Astrocyte (in vitro differentiated cells and primary cell): ENCODE results near the gene PARD3B. TPM values are rescaled to one million over a fixed set of nuclear protein-coding genes. Genes with fewer than 3 reads are reported as not detected.

Source experiments
- DNase-seq: peaks from one replicate; pipeline ENCODE4 v3.0.0-alpha.2; 2010; ENCODE audit warnings: low read depth
- FAIRE-seq: peaks from 2 replicates; lab custom pipeline; 2011; peaks lifted over from hg19 to GRCh38; lab: Jason Lieb, UNC
- H2AFZ ChIP-seq: 2 replicates; pipeline ENCODE4 v1.6.0; 2012; ENCODE audit warnings: low read depth, low read length, inconsistent platforms
- H3K27ac ChIP-seq: 2 replicates; pipeline ENCODE4 v1.5.1; 2011; ENCODE audit warnings: low read depth, low read length, inconsistent platforms
- H3K27me3 ChIP-seq: 2 replicates; pipeline ENCODE4 v1.6.0; 2011; ENCODE audit warnings: low read length, inconsistent platforms; ENCODE audit not compliant: insufficient read depth
- H3K36me3 ChIP-seq: 2 replicates; pipeline ENCODE4 v1.5.1; 2011; ENCODE audit warnings: low read length, inconsistent platforms; ENCODE audit not compliant: insufficient read depth
- H3K4me1 ChIP-seq: 2 replicates; pipeline ENCODE4 v1.5.1; 2011; ENCODE audit warnings: low read length, inconsistent platforms; ENCODE audit not compliant: insufficient read depth
- H3K4me2 ChIP-seq: 2 replicates; pipeline ENCODE4 v1.6.0; 2012; ENCODE audit warnings: low read length, inconsistent platforms
- H3K4me3 ChIP-seq: 2 replicates; pipeline ENCODE4 v1.5.1; 2011; ENCODE audit warnings: low read depth, mild to moderate bottlenecking, low read length, inconsistent platforms; ENCODE audit not compliant: insufficient read depth
- H3K79me2 ChIP-seq: 2 replicates; pipeline ENCODE4 v1.6.0; 2012; ENCODE audit warnings: mild to moderate bottlenecking, low read length, inconsistent platforms; ENCODE audit not compliant: insufficient read depth
- H3K9ac ChIP-seq: 2 replicates; pipeline ENCODE4 v1.6.0; 2012; ENCODE audit warnings: mild to moderate bottlenecking, low read length, inconsistent platforms
- H3K9me3 ChIP-seq: 2 replicates; pipeline ENCODE4 v1.5.1; 2012; ENCODE audit warnings: low read depth, mild to moderate bottlenecking, low read length, inconsistent platforms; ENCODE audit not compliant: insufficient read depth
- H4K20me1 ChIP-seq: 2 replicates; pipeline ENCODE4 v1.6.0; 2012; ENCODE audit warnings: low read length, inconsistent platforms; ENCODE audit not compliant: insufficient read depth
- H3K27ac Mint-ChIP-seq: one replicate; pipeline ENCODE4 v1.8.0; 2021; ENCODE audit warnings: mild to moderate bottlenecking, mixed read lengths; ENCODE audit not compliant: unreplicated experiment
- H3K27me3 Mint-ChIP-seq: one replicate; pipeline ENCODE4 v1.8.0; 2021; ENCODE audit warnings: low read depth, mixed read lengths; ENCODE audit not compliant: unreplicated experiment
- H3K36me3 Mint-ChIP-seq: one replicate; pipeline ENCODE4 v1.8.0; 2021; ENCODE audit warnings: low read depth, mixed read lengths; ENCODE audit not compliant: unreplicated experiment
- H3K4me1 Mint-ChIP-seq: one replicate; pipeline ENCODE4 v1.8.0; 2021; ENCODE audit warnings: low read depth, mixed read lengths; ENCODE audit not compliant: unreplicated experiment
- H3K4me3 Mint-ChIP-seq: one replicate; pipeline ENCODE4 v1.8.0; 2021; ENCODE audit warnings: mild to moderate bottlenecking, moderate library complexity, mixed read lengths; ENCODE audit not compliant: unreplicated experiment
- H3K9me3 Mint-ChIP-seq: one replicate; pipeline ENCODE4 v1.8.0; 2021; ENCODE audit warnings: mild to moderate bottlenecking, mixed read lengths; ENCODE audit not compliant: unreplicated experiment
- EZH2 ChIP-seq: IDR thresholded peaks from 2 replicates; pipeline ENCODE4 v1.6.1; 2012; ENCODE audit warnings: mild to moderate bottlenecking, low read length, inconsistent platforms; ENCODE audit not compliant: insufficient read depth
- total RNA-seq: library from RNA; stranded (reverse); gene quantifications from 2 replicates; pipeline ENCODE4 v1.2.1, GENCODE V29; 2021
- TF ChIP-seq, protein P1 (sequence below): IDR thresholded peaks from 2 replicates; pipeline ENCODE4 v1.5.1; 2011; ENCODE audit warnings: low read depth, mild to moderate bottlenecking, inconsistent platforms, low read length, moderate library complexity; ENCODE audit not compliant: insufficient read depth

Gene PARD3B
- total RNA-seq, 1 donor from 2014 or later, result 6.5 TPM

DNA sequence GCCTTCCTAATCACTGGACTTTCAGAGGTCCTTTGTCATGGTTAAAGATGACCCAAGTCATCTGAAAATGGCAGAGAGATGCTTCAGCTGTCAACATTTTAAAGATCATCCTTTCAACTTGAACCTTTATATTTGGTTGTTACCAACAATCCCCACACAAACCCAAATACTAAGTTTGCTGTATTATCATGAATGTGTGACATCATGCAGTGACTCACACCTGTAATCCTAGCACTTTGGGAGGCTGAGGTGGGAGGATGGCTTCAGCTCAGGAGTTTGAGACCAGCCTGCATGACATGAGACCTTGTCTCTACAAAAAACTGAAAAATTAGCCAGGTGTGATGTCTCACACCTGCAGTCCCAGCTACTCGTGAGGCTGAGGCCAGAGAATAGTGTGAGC, 1081.8 kb downstream of the PARD3B start:
- Mint-ChIP-seq H3K4me1 (no peaks in the 10 kb centered on the region), H3K36me3 (no peaks in the 10 kb centered on the region), H3K27ac (no peak overlapping the region), H3K27me3 (no peaks in the 10 kb centered on the region), H3K9me3 (peaks cover 2% of the 10 kb centered on the region), H3K4me3 (no peak overlapping the region)
- Histone ChIP-seq H3K4me1 (no peaks in the 10 kb centered on the region), H4K20me1 (no peaks in the 10 kb centered on the region), H3K9ac (no peak overlapping the region), H3K27ac (no peak overlapping the region), H3K4me3 (no peak overlapping the region), H3K36me3 (no peaks in the 10 kb centered on the region), H3K9me3 (no peaks in the 10 kb centered on the region), H3K79me2 (no peaks in the 10 kb centered on the region), H2AFZ (no peak overlapping the region), H3K4me2 (no peak overlapping the region), H3K27me3 (no peaks in the 10 kb centered on the region)
- DNase-seq (no peak), FAIRE-seq (no peak)
- no peak for TF ChIP-seq EZH2
- TF ChIP-seq, protein P1, sequence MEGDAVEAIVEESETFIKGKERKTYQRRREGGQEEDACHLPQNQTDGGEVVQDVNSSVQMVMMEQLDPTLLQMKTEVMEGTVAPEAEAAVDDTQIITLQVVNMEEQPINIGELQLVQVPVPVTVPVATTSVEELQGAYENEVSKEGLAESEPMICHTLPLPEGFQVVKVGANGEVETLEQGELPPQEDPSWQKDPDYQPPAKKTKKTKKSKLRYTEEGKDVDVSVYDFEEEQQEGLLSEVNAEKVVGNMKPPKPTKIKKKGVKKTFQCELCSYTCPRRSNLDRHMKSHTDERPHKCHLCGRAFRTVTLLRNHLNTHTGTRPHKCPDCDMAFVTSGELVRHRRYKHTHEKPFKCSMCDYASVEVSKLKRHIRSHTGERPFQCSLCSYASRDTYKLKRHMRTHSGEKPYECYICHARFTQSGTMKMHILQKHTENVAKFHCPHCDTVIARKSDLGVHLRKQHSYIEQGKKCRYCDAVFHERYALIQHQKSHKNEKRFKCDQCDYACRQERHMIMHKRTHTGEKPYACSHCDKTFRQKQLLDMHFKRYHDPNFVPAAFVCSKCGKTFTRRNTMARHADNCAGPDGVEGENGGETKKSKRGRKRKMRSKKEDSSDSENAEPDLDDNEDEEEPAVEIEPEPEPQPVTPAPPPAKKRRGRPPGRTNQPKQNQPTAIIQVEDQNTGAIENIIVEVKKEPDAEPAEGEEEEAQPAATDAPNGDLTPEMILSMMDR, result no peak

DNA sequence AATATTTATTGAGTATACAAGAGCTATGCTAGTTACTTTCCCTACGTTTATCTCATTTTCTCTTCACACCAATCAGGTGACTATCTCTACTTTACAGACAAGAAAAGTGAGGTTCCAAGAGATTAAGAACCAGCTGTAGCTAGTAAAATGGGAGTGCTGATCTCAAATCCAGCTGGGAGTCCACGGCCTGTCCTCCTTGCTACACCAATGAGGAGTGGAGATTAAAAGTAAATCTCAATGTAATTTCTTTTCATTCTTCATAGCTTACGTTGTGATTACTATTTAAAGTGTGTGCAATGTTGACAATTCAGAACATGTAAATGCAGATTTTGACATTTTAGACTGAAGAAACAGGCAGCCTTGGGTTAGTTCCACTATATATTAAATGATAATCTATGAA, 1083.1 kb downstream of the PARD3B start:
- no peaks in the 10 kb centered on the region for H3K27me3 Mint-ChIP-seq
- no peak overlapping the region for H3K27ac Mint-ChIP-seq
- Histone ChIP-seq H3K4me1 (no peaks in the 10 kb centered on the region), H3K36me3 (no peaks in the 10 kb centered on the region), H3K4me2 (no peak overlapping the region), H4K20me1 (no peaks in the 10 kb centered on the region), H2AFZ (no peak overlapping the region), H3K9ac (no peak overlapping the region), H3K4me3 (no peak overlapping the region), H3K79me2 (no peaks in the 10 kb centered on the region), H3K27me3 (no peaks in the 10 kb centered on the region), H3K9me3 (no peaks in the 10 kb centered on the region), H3K27ac (no peak overlapping the region)
- no peak overlapping the region for H3K4me3 Mint-ChIP-seq
- DNase-seq (no peak), FAIRE-seq (no peak)
- peaks cover 4% of the 10 kb centered on the region for H3K9me3 Mint-ChIP-seq
- no peaks in the 10 kb centered on the region for H3K36me3 Mint-ChIP-seq
- H3K4me1 Mint-ChIP-seq, result no peaks in the 10 kb centered on the region
- TF ChIP-seq EZH2, result no peak
- TF ChIP-seq, protein P1, result no peak

DNA sequence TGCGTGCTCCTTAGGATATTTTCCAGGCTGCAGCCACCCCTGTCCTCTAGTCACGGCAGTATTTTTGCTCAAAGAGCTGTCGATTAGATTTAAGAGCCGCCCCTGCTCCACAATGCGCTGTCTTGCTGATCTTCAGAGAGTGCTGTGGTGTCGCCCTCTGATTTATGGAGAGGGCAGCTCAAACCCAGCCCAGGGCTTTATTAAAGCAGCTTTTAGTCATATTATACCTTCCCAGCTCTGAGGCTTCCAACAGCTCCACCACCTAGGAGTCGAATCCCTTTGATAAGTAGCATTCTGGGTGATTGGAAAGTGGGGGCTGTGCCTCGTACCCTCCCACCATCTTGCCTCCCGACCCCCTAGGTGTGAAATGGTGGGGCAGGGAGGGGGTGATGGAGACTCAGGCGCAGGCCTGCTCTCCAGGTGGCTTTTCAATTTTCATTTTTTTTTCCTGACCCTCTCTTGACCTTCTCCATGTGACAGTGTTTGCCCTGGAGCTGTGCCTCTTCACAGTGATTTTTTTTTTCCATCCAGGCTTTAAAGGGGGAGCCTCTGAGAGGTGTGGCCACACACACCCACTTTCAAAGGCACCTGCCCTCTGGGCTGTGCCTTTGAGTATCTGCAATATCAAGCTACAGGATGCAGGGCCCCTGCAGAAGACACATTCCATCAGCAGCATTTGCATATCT, 1084.0 kb downstream of the PARD3B start:
- Histone ChIP-seq H2AFZ (no peak overlapping the region), H3K27ac (no peak overlapping the region), H3K9me3 (no peaks in the 10 kb centered on the region), H3K36me3 (no peaks in the 10 kb centered on the region), H3K79me2 (no peaks in the 10 kb centered on the region), H3K4me3 (no peak overlapping the region), H3K4me1 (no peaks in the 10 kb centered on the region), H3K9ac (no peak overlapping the region), H4K20me1 (no peaks in the 10 kb centered on the region), H3K27me3 (no peaks in the 10 kb centered on the region), H3K4me2 (no peak overlapping the region)
- TF ChIP-seq, protein P1, result no peak
- TF ChIP-seq EZH2, result no peak
- Mint-ChIP-seq H3K27ac (no peak overlapping the region), H3K4me1 (no peaks in the 10 kb centered on the region), H3K27me3 (no peaks in the 10 kb centered on the region), H3K36me3 (peaks cover 2% of the 10 kb centered on the region), H3K9me3 (peaks cover 4% of the 10 kb centered on the region), H3K4me3 (no peak overlapping the region)
- DNase-seq (no peak), FAIRE-seq (no peak)
